ENCODE data around the gene ACO1.

ACO1 gene

DNA sequence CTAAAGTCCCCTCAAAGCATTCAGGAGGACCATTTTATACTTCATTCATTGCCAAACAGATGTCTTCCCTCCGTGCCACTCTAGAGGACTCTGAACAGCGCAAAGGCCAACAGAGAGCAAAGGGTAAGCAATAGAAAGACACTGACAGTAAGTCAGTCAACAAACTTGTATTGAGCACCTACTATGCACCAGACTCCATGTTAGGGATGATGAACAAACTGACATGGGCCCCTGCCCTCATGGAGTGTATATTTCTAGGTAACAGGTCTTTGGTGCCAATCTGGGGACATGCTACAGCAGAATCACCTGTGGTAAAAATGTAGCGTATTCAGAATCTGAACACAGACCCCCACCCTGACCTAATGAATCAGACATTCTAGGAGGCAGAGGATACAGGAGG, 3.5 kb upstream of the ACO1 start:
- Histone ChIP-seq H3K9ac (ENCODE audit: low read length) (no peak overlapping the region), H3K9me3 (ENCODE audit: insufficient read depth, low read length) (no peaks in the 10 kb centered on the region), H3K9me2 (replicated peaks; ENCODE audit: insufficient read depth, low read length) (no peaks in the 10 kb centered on the region), H3K4me3 (ENCODE audit: insufficient read depth, low read length, poor library complexity, severe bottlenecking) (no peak overlapping the region), H3F3A (ENCODE audit: insufficient read depth) (peaks cover 6% of the 10 kb centered on the region; the same call in 1 of the 2 replicates), H3K27ac (ENCODE audit: low read depth, low read length) (no peak overlapping the region), H3K27me3 (ENCODE audit: low read length) (no peaks in the 10 kb centered on the region), H3K79me2 (ENCODE audit: insufficient read depth, low read length) (no peaks in the 10 kb centered on the region), H3K4me2 (ENCODE audit: low read depth, low read length, poor library complexity, severe bottlenecking) (no peak overlapping the region), H4K20me1 (ENCODE audit: low read depth, low read length) (no peaks in the 10 kb centered on the region), H3K36me3 (ENCODE audit: low read length) (no peaks in the 10 kb centered on the region), H2AFZ (ENCODE audit: low read depth, low read length, severe bottlenecking) (no peak overlapping the region)
- TF ChIP-seq, protein P1, sequence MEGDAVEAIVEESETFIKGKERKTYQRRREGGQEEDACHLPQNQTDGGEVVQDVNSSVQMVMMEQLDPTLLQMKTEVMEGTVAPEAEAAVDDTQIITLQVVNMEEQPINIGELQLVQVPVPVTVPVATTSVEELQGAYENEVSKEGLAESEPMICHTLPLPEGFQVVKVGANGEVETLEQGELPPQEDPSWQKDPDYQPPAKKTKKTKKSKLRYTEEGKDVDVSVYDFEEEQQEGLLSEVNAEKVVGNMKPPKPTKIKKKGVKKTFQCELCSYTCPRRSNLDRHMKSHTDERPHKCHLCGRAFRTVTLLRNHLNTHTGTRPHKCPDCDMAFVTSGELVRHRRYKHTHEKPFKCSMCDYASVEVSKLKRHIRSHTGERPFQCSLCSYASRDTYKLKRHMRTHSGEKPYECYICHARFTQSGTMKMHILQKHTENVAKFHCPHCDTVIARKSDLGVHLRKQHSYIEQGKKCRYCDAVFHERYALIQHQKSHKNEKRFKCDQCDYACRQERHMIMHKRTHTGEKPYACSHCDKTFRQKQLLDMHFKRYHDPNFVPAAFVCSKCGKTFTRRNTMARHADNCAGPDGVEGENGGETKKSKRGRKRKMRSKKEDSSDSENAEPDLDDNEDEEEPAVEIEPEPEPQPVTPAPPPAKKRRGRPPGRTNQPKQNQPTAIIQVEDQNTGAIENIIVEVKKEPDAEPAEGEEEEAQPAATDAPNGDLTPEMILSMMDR (IDR thresholded peaks at IDR 0.05; ENCODE audit: insufficient read depth, low read length, poor library complexity, severe bottlenecking), result no peak
- TF ChIP-seq EZH2phosphoT487 (conservative IDR thresholded peaks at IDR 0.05; ENCODE audit: low read length), result no peak

DNA sequence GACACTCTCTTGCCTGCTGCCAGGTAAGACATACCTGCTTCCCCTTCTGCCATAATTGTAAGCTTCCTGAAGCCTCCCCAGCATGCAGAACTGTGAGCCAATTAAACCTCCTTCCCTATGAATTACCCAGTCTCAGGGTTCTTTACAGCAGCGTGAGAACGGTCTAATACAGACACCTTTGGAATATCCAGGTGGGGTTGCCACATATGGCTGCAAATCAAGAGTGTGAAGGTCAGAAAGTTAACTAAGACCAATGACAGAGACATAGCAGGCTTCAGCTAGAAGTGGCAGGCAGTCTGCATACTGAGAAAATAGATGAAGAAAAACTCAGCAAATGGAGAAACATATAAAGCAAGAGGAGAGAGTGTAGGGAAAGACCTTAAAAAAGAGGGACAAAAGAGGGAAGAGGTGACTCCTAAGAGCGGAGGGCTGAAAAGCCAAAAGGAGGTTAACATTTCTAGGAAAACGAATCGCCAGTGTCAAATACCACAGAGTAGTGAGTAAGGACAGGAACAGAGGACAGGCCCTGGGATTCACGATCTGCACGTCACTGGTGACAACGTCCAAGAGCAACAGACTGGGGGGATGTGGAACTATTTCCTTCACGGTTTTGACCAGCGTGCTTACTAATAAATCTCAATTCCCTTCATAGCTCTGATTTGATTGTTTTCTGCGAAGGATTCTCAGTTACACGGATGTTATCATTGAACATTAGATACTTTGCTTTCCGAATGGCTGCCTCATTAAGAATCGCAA, 1.7 kb upstream of the ACO1 start:
- Histone ChIP-seq H3F3A (ENCODE audit: insufficient read depth) (peaks cover 6% of the 10 kb centered on the region; the same call in 1 of the 2 replicates), H3K9me3 (ENCODE audit: insufficient read depth, low read length) (no peaks in the 10 kb centered on the region), H3K79me2 (ENCODE audit: insufficient read depth, low read length) (no peaks in the 10 kb centered on the region), H3K4me3 (ENCODE audit: insufficient read depth, low read length, poor library complexity, severe bottlenecking) (no peak overlapping the region), H2AFZ (ENCODE audit: low read depth, low read length, severe bottlenecking) (no peak overlapping the region), H3K9me2 (replicated peaks; ENCODE audit: insufficient read depth, low read length) (no peaks in the 10 kb centered on the region), H4K20me1 (ENCODE audit: low read depth, low read length) (no peaks in the 10 kb centered on the region), H3K27ac (ENCODE audit: low read depth, low read length) (no peak overlapping the region), H3K9ac (ENCODE audit: low read length) (no peak overlapping the region), H3K27me3 (ENCODE audit: low read length) (no peaks in the 10 kb centered on the region), H3K36me3 (ENCODE audit: low read length) (no peaks in the 10 kb centered on the region), H3K4me2 (ENCODE audit: low read depth, low read length, poor library complexity, severe bottlenecking) (no peak overlapping the region)
- TF ChIP-seq, protein P1 (IDR thresholded peaks at IDR 0.05; ENCODE audit: insufficient read depth, low read length, poor library complexity, severe bottlenecking), result no peak

DNA sequence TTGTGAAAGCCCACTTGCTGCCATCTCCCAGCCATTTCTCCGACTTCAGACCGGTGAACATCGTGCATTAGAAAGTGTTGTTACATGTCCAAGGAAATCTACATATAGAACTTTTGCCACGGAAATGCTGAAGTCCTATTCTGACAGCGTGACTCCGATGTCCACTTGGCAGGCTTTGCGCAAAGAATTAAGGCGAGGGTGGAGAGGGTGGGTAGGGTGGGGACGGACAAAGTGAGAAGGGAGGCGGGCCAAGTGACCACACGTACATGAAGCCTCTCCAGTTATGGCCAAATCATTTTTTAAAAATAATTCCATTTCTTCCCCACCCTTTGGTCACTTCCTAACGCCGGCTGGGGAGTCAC, 460 bp upstream of the ACO1 start:
- no peaks in the 10 kb centered on the region for H3K36me3 ChIP-seq (ENCODE audit: low read length)
- no peaks in the 10 kb centered on the region for H3K79me2 ChIP-seq (ENCODE audit: insufficient read depth, low read length)
- peak overlapping the region; percentile 70 for H3K4me3 ChIP-seq (ENCODE audit: insufficient read depth, low read length, poor library complexity, severe bottlenecking)
- no peaks in the 10 kb centered on the region for H3K27me3 ChIP-seq (ENCODE audit: low read length)
- peak overlapping the region; percentile 73 for H2AFZ ChIP-seq (ENCODE audit: low read depth, low read length, severe bottlenecking)
- peak overlapping the region; percentile 61 for H3K9ac ChIP-seq (ENCODE audit: low read length)
- H3K9me2 ChIP-seq (replicated peaks; ENCODE audit: insufficient read depth, low read length), result no peaks in the 10 kb centered on the region
- H3K9me3 ChIP-seq (ENCODE audit: insufficient read depth, low read length), result no peaks in the 10 kb centered on the region
- H3K27ac ChIP-seq (ENCODE audit: low read depth, low read length), result no peak overlapping the region
- peak overlapping the region; percentile 63 for H3K4me2 ChIP-seq (ENCODE audit: low read depth, low read length, poor library complexity, severe bottlenecking)
- no peak for TF ChIP-seq EZH2phosphoT487 (conservative IDR thresholded peaks at IDR 0.05; ENCODE audit: low read length)
- TF ChIP-seq, protein P1 (IDR thresholded peaks at IDR 0.05; ENCODE audit: insufficient read depth, low read length, poor library complexity, severe bottlenecking), result no peak
- peaks cover 2% of the 10 kb centered on the region; the same call in 1 of the 2 replicates for H3F3A ChIP-seq (ENCODE audit: insufficient read depth)
- no peaks in the 10 kb centered on the region for H4K20me1 ChIP-seq (ENCODE audit: low read depth, low read length)
